ENCODE measurements around the gene GULP1. TPM values are rescaled to one million over a fixed set of nuclear protein-coding genes. Genes with fewer than 3 reads are reported as not detected.

The GULP1 gene
- total RNA-seq, 1 donor from 2014 or later: 22.8 TPM

- H3K36me3 Mint-ChIP-seq (ENCODE audit: low read depth, unreplicated experiment): peaks cover 12% of the 10 kb centered on the region
- peaks cover 3% of the 10 kb centered on the region for H3K27me3 Mint-ChIP-seq (ENCODE audit: unreplicated experiment)
- H3K4me1 Mint-ChIP-seq (ENCODE audit: unreplicated experiment): peaks cover 4% of the 10 kb centered on the region
- DNase-seq (ENCODE audit: low spot score): no peak
- no peaks in the 10 kb centered on the region for H3K9me3 Mint-ChIP-seq (ENCODE audit: unreplicated experiment)
- TF ChIP-seq CTCF (IDR thresholded peaks at IDR 0.05; ENCODE audit: unreplicated experiment): no peak
- H3K4me3 Mint-ChIP-seq (ENCODE audit: unreplicated experiment): no peak overlapping the region
- H3K27ac Mint-ChIP-seq (ENCODE audit: unreplicated experiment): no peak overlapping the region
Measured at GRCh38 chr2:188410504-188411235, 119.0 kb downstream of the GULP1 start.

GRCh38 chr2:188412190-188412589 lies 120.5 kb downstream of the GULP1 start:
- H3K4me3 Mint-ChIP-seq (ENCODE audit: unreplicated experiment): no peak overlapping the region
- H3K27me3 Mint-ChIP-seq (ENCODE audit: unreplicated experiment): peaks cover 3% of the 10 kb centered on the region
- TF ChIP-seq CTCF (IDR thresholded peaks at IDR 0.05; ENCODE audit: unreplicated experiment): no peak
- H3K9me3 Mint-ChIP-seq (ENCODE audit: unreplicated experiment): no peaks in the 10 kb centered on the region
- H3K27ac Mint-ChIP-seq (ENCODE audit: unreplicated experiment): no peak overlapping the region
- H3K36me3 Mint-ChIP-seq (ENCODE audit: low read depth, unreplicated experiment): peaks cover 12% of the 10 kb centered on the region
- DNase-seq (ENCODE audit: low spot score): no peak
- H3K4me1 Mint-ChIP-seq (ENCODE audit: unreplicated experiment): peaks cover 12% of the 10 kb centered on the region

- no peak for DNase-seq (ENCODE audit: low spot score)
- no peaks in the 10 kb centered on the region for H3K9me3 Mint-ChIP-seq (ENCODE audit: unreplicated experiment)
- TF ChIP-seq CTCF (IDR thresholded peaks at IDR 0.05; ENCODE audit: unreplicated experiment): no peak
- peaks cover 12% of the 10 kb centered on the region for H3K36me3 Mint-ChIP-seq (ENCODE audit: low read depth, unreplicated experiment)
- H3K4me1 Mint-ChIP-seq (ENCODE audit: unreplicated experiment): peaks cover 12% of the 10 kb centered on the region
- H3K27me3 Mint-ChIP-seq (ENCODE audit: unreplicated experiment): peaks cover 3% of the 10 kb centered on the region
- no peak overlapping the region for H3K4me3 Mint-ChIP-seq (ENCODE audit: unreplicated experiment)
- H3K27ac Mint-ChIP-seq (ENCODE audit: unreplicated experiment): no peak overlapping the region
Measured at GRCh38 chr2:188414411-188414810, 122.7 kb downstream of the GULP1 start.

GRCh38 chr2:188414869-188415753 lies 123.4 kb downstream of the GULP1 start:
- Mint-ChIP-seq H3K27me3 (ENCODE audit: unreplicated experiment) (peaks cover 5% of the 10 kb centered on the region), H3K4me1 (ENCODE audit: unreplicated experiment) (peaks cover 12% of the 10 kb centered on the region), H3K4me3 (ENCODE audit: unreplicated experiment) (no peak overlapping the region), H3K27ac (ENCODE audit: unreplicated experiment) (no peak overlapping the region), H3K36me3 (ENCODE audit: low read depth, unreplicated experiment) (peaks cover 12% of the 10 kb centered on the region), H3K9me3 (ENCODE audit: unreplicated experiment) (no peaks in the 10 kb centered on the region)
- DNase-seq (ENCODE audit: low spot score): no peak
- no peak for TF ChIP-seq CTCF (IDR thresholded peaks at IDR 0.05; ENCODE audit: unreplicated experiment)

- Mint-ChIP-seq H3K4me1 (ENCODE audit: unreplicated experiment) (peaks cover 12% of the 10 kb centered on the region), H3K4me3 (ENCODE audit: unreplicated experiment) (no peak overlapping the region), H3K27me3 (ENCODE audit: unreplicated experiment) (peaks cover 5% of the 10 kb centered on the region), H3K27ac (ENCODE audit: unreplicated experiment) (no peak overlapping the region), H3K9me3 (ENCODE audit: unreplicated experiment) (no peaks in the 10 kb centered on the region), H3K36me3 (ENCODE audit: low read depth, unreplicated experiment) (peaks cover 8% of the 10 kb centered on the region)
- no peak for DNase-seq (ENCODE audit: low spot score)
- no peak for TF ChIP-seq CTCF (IDR thresholded peaks at IDR 0.05; ENCODE audit: unreplicated experiment)
Measured at GRCh38 chr2:188415754-188416083, 124.0 kb downstream of the GULP1 start.
